ENCODE measurements around the gene FBXW7.

The FBXW7 gene

GRCh38 chr4:152471251-152471792 is 64.6 kb downstream of the FBXW7 start:
- DNase-seq (ENCODE audit: low read depth), result no peak

- DNase-seq (ENCODE audit: low read depth), result no peak
These were observed 67.5 kb downstream of the FBXW7 start for GRCh38 chr4:152468408-152468807.

GRCh38 chr4:152467101-152467500 is 68.8 kb downstream of the FBXW7 start:
- no peak for DNase-seq (ENCODE audit: low read depth)

GRCh38 chr4:152464030-152464823 is 71.7 kb downstream of the FBXW7 start:
- no peak for DNase-seq (ENCODE audit: low read depth)

GRCh38 chr4:152463562-152463961 is 72.3 kb downstream of the FBXW7 start:
- no peak for DNase-seq (ENCODE audit: low read depth)

GRCh38 chr4:152462695-152463094 is 73.2 kb downstream of the FBXW7 start:
- no peak for DNase-seq (ENCODE audit: low read depth)

- no peak for DNase-seq (ENCODE audit: low read depth)
These were observed 73.8 kb downstream of the FBXW7 start for GRCh38 chr4:152462047-152462446.

- no peak for DNase-seq (ENCODE audit: low read depth)
These were observed 75.4 kb downstream of the FBXW7 start for GRCh38 chr4:152460488-152460887.

GRCh38 chr4:152459326-152459725 is 76.6 kb downstream of the FBXW7 start:
- DNase-seq (ENCODE audit: low read depth), result no peak

- no peak for DNase-seq (ENCODE audit: low read depth)
These were observed 77.0 kb downstream of the FBXW7 start for GRCh38 chr4:152458801-152459302.

GRCh38 chr4:152456609-152457008 is 79.3 kb downstream of the FBXW7 start:
- DNase-seq (ENCODE audit: low read depth), result no peak

- DNase-seq (ENCODE audit: low read depth), result no peak
These were observed 80.6 kb downstream of the FBXW7 start for GRCh38 chr4:152455311-152455710.

- DNase-seq (ENCODE audit: low read depth), result no peak
These were observed 81.4 kb downstream of the FBXW7 start for GRCh38 chr4:152454398-152455011.

GRCh38 chr4:152451496-152451895 is 84.4 kb downstream of the FBXW7 start:
- no peak for DNase-seq (ENCODE audit: low read depth)

- no peak for DNase-seq (ENCODE audit: low read depth)
These were observed 87.0 kb downstream of the FBXW7 start for GRCh38 chr4:152448854-152449253.

- DNase-seq (ENCODE audit: low read depth), result no peak
These were observed 87.7 kb downstream of the FBXW7 start for GRCh38 chr4:152448038-152448707.

GRCh38 chr4:152443859-152444258 is 92.0 kb downstream of the FBXW7 start:
- DNase-seq (ENCODE audit: low read depth), result no peak

- DNase-seq (ENCODE audit: low read depth), result no peak
These were observed 98.3 kb downstream of the FBXW7 start for GRCh38 chr4:152437561-152437960.

GRCh38 chr4:152436384-152436783 is 99.5 kb downstream of the FBXW7 start:
- DNase-seq (ENCODE audit: low read depth), result no peak

- no peak for DNase-seq (ENCODE audit: low read depth)
These were observed 101.9 kb downstream of the FBXW7 start for GRCh38 chr4:152434011-152434410.

GRCh38 chr4:152431784-152432183 is 104.1 kb downstream of the FBXW7 start:
- DNase-seq (ENCODE audit: low read depth), result no peak

GRCh38 chr4:152431291-152431690 is 104.6 kb downstream of the FBXW7 start:
- DNase-seq (ENCODE audit: low read depth), result no peak

GRCh38 chr4:152430507-152430906 is 105.4 kb downstream of the FBXW7 start:
- DNase-seq (ENCODE audit: low read depth), result no peak

Measured in stimulated activated CD8-positive, alpha-beta memory T cell treated with anti-CD3 and anti-CD28 coated beads, Interleukin-12 subunit alpha, Interleukin-12 subunit beta, amount 100 ng/mL, for 4 hours (primary cell).